GM15510 (cell line): Measurements from ENCODE around the gene SETD1A.

Experiments used
- POLR2A ChIP-seq: IDR thresholded peaks from 3 replicates; pipeline ENCODE4 v1.6.1; 2011; ENCODE audit warnings: borderline replicate concordance; ENCODE audit not compliant: insufficient read length; ENCODE audit errors: extremely low read depth

The SETD1A gene

GRCh38 chr16:31003744-31004143 is 46.2 kb downstream of the SETD1A start:
- TF ChIP-seq POLR2A = no peak

DNA sequence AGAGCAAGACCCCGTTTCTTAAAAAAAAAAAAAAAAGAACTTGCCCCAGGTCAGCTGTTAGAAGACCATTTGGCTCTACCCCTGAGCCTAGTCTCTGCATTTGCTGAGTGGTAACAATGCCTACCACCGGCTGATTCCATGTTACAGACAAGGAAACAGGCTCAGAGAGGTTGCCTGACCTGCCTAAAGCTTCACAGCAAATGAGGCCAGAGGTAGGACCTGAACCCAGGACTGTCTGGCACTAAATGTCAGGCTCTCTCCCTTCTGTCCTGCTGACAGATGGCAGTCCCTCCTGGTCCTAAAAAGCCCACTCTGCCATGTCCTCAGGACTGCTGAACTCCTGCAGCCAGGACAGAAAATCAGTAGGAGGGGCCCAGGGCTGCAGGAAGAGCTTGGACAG is 47.1 kb downstream of the SETD1A start:
- no peak for TF ChIP-seq POLR2A

GRCh38 chr16:31005350-31006085 is 48.0 kb downstream of the SETD1A start:
- TF ChIP-seq POLR2A = no peak

GRCh38 chr16:31006086-31006385 is 48.5 kb downstream of the SETD1A start:
- no peak for TF ChIP-seq POLR2A

DNA sequence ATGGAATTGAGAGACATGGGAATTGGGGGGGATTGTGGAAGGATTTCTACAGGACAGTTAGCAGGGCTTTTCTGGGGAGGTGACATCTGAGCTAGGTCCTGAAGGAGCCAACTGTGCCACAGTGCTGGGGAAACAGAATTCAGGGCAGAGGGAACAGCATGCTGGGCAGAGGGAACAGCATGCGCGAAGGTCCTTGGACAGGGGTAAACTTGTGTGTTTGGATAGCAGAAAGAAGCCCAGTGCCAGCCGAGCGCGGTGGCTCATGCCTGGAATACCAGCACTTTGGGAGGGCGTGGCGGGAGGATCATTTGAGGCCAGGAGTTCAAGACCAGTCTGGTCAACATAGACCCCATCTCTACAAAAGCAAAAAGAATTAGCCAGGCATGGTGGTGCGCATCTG is 49.0 kb downstream of the SETD1A start:
- no peak for TF ChIP-seq POLR2A

DNA sequence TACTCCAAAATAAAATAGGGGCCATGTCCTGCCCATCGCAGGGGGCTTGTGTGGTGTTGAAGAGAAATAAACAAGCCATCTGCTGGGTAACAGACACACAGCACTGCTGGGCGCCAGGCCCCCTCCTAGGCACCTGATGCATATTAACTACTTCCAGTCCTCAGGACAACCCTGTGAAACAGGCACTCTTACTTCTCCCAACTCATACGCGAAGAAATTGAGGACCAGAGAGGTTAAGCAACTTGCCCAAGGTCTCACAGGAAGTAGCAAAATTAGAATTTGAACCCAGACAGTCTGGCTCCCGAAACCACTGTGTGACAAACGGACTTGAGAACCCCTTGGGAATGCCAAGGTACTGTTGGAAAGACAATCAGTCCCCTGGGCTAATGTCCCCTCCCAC is 50.1 kb downstream of the SETD1A start:
- TF ChIP-seq POLR2A = no peak

- TF ChIP-seq POLR2A = no peak
These were observed 50.6 kb downstream of the SETD1A start for GRCh38 chr16:31008149-31008548.

DNA sequence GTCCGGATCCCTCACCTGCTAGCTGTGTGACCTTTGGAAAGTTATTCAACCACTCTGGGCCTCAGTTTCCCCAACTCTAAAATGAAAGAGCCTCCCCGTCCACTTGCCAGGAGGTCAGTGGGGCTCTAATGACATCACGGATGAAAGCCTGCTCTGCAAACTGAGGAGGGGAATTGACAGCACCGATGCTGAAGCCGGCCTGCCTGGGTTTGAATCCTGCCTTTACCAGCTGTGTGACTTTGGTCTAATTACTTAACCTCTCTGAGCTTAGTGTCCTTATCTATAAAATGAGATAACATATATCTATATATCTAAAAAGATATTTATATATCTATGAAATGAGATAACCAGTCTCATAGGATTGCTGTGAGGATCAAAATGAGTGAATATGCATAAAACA is 51.0 kb downstream of the SETD1A start:
- TF ChIP-seq POLR2A = no peak

DNA sequence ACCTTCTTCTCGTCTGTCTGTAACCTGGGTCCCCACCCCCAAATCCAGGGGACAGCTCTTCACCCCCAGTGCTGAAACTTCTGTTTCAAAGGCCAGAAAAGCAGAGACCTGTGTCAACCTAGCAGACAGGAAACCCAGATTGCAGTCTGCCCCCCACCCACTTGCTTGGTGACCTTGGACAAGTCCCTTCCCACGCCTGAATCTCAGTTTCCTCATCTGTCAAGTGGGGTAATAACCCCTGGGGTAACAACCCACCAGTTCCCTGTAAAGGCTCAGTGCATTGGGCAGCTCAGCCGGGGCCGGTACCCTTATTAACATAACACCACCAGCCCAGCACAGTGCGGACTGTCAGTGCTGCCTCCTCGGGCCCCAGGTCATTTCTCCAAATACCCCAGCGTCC is 51.6 kb downstream of the SETD1A start:
- TF ChIP-seq POLR2A = no peak

DNA sequence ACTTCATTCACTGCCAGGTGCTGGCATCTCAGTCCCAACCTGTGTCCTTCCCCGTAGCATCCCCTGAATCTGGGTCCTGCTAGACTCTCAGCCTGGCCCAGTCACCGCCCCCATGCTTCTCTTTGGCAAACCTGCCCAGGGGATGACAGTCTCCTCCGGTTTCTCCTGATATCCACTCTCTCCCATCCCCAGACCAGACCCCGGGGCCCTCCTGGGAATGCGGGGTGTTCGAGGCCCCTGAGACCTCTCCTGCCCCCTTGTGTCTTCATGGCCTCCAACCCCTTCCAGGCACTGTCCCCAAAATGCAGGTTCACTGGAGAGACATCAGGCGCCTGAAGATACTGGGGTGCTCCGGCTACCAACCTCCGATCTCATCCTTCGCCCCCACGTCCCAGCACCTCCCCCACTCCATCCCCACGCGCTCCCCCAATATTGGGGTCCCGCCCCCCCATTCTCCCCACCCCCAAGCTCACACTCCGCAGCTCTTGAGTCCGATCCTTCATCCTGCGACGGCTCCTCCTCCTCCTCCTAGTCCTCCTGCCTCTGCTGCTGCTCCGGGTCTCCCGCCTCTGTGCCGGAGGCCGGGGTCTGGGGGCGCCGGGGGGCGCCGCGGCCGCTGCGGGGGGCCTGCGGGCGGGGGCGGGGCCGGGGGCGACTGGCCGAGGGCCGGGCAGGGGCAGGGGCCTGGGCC is 52.5 kb downstream of the SETD1A start:
- TF ChIP-seq POLR2A = no peak

- TF ChIP-seq POLR2A = no peak
These were observed 53.2 kb downstream of the SETD1A start, which contains the start of gene STX1B for GRCh38 chr16:31010585-31011325. STX1B (minus strand) TSS chr16:31010638; CDS start chr16:31010396, 242 bp downstream.

DNA sequence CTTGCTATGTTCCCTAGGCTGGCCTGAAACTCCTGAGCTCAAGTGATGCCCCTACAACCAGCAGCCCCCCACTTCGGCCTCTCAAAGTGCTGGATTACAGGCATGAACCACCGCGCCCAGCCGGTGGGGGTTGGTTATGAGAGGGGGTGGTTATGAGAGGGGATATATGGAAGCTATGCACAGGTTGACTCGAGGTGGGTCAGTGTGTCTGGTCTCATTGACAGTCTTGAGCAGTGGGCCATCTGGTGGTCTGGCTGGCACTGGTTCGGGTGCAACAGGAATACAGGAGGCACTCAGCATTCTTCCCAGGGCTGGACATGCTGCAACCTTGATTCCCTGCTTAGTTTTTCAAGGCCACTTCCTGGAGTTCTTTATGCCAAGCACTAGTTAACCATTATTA is 58.5 kb downstream of the SETD1A start:
- no peak for TF ChIP-seq POLR2A

- no peak for TF ChIP-seq POLR2A
These were observed 63.0 kb downstream of the SETD1A start for GRCh38 chr16:31020536-31020935.

DNA sequence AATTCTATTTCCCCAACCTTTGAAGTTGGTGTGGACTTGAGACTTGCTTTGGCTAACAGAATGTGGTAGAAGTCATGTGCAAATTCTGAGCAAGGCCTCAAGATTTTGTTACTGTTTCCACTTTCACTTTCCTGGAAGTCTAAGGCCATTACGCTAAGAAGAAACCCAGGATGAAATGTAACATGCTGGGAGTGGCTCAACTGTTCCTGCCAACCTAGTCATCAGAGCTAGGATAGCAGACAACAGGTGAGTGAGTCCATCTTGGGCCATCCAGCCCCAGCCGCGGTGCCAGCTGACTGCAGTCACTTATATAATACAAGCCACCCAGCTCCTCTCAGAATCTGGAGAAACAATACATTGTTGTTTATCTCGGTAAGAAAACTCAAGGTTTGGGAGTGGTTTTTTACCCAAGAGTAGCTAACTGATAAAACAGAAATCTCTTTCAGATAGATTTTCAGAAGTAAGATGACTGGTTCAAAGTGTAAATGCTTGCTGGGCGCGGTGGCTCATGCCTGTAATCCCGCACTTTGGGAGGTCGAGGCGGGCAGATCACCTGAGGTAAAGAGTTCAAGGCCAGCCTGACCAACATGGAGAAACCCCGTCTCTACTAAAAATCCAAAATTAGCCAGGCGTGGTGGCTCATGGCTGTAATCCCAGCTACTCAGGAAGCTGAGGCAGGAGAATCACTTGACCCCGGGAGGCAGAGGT is 65.1 kb downstream of the SETD1A start:
- TF ChIP-seq POLR2A = no peak

- TF ChIP-seq POLR2A = no peak
These were observed 65.7 kb downstream of the SETD1A start for GRCh38 chr16:31023252-31023602.

- TF ChIP-seq POLR2A = no peak
These were observed 66.2 kb downstream of the SETD1A start for GRCh38 chr16:31023627-31024226.

DNA sequence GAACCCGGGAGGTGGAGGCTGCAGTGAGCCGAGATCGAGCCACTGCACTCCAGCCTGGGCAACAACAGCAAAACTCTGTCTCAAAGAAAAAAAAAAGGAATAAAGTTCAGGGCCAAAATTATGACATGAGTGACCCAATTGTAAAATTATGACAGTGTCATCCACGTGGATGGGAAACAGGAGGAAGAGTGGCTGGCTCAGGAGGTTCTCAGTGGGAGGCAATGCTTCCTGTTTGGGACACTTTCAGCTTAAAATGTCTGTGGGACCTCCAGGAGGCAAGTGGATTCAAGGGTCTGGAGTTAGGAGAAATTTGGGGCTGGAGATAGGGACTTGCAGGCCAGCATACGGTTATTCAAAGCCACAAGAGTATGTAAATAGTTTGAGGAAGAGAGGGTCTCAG is 67.8 kb downstream of the SETD1A start:
- no peak for TF ChIP-seq POLR2A
